Posterior vena cava (tissue), 2 donors: ENCODE measurements around the gene FAM89B. TPM values are rescaled to one million over a fixed set of nuclear protein-coding genes. Genes with fewer than 3 reads are reported as not detected.

Experiments used
- DNase-seq: peaks from one replicate; pipeline ENCODE4 v3.0.0-alpha.2; 2020; ENCODE audit warnings: low spot score
- intact Hi-C, 2 donors: fragments of 100-400 bp; cut with DNase I; formaldehyde crosslinking; loops; one replicate each; pipeline versions ENCODE4 v1.14.1 to v1.14.2; 2022 to 2023
- total RNA-seq, 2 donors: library from RNA; stranded (reverse); fragmentation: NEBNext Ultra II Directional; extraction: Animal tissue kit (Norgen Biotek cat#: 25700); gene quantifications; one replicate each; pipeline ENCODE4 v1.2.1, GENCODE V29; 2021
- donor health status: DM: yes; HTN: yes; CAD: no.
- donor health status: DM: yes; HTN: yes; CAD: no.

FAM89B gene
- total RNA-seq, 2 donors from 2014 or later = 43.3 to 53.0 TPM

DNA sequence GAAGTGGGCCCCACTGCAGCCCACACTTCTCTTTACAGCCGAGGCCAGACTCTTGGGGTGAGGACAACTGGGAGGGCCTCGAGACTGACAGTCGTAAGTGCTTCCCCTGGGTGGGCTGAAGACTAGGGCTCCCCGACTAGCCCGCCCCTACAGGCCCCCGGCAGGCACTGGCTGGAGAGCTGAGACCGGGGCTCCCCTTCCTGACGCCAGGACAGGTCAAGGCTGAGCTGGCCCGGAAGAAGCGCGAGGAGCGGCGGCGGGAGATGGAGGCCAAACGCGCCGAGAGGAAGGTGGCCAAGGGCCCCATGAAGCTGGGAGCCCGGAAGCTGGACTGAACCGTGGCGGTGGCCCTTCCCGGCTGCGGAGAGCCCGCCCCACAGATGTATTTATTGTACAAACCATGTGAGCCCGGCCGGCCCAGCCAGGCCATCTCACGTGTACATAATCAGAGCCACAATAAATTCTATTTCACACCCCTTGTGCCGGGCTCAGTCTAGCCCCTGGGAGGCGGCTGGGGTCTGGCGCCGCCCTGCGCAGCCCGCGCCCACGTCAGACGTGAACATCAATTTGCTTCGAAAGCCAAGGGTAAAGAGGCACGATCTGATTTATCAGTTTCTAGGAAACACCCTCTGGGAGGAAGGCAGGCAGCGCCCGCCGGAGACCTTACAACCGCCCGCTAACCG lies 34.0 kb upstream of the FAM89B start:
- intact Hi-C loops = no loop called here
- peak; percentile 82 for DNase-seq

DNA sequence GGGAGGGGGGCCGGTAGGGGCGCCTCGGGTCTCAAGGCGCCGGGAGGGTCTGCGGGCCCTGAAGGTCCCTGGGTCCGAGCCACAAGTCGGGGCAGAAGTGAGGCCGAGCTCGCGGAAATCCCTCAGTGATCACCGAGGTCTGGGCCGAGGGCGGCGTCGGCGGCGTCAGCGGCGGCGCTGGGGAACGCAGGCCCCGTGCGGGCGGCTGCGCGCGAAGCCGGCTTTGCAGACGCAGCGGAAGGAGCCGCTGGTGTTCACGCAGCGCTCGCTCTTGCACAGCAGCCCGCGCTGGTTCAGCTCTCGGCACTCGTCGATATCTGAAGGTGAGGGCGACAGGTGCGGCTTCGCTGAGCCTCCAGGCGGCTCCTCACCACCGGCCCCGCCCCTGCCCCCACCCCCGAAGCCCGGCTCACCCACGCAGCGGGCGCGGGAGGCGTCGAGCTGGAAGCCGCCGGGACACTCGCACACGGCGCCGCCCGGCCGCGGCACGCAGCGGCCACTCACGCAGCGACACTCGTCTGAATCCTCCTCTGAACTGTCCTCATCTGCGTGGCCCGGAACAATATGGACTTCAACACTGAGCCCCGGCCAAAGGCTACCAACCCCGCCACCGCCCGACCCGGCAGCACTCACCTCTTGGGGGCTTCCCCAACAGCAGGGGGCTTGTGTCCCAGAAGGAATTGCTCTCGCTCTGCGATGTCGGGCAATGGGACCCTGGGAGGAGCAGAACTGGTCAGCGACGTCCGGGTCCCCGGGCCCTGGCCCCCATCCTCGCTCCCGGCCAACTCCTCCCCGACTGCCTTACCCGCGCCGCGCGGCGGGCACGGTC lies 33.2 kb upstream of the FAM89B start:
- intact Hi-C loops = no loop called here
- no peak for DNase-seq

DNA sequence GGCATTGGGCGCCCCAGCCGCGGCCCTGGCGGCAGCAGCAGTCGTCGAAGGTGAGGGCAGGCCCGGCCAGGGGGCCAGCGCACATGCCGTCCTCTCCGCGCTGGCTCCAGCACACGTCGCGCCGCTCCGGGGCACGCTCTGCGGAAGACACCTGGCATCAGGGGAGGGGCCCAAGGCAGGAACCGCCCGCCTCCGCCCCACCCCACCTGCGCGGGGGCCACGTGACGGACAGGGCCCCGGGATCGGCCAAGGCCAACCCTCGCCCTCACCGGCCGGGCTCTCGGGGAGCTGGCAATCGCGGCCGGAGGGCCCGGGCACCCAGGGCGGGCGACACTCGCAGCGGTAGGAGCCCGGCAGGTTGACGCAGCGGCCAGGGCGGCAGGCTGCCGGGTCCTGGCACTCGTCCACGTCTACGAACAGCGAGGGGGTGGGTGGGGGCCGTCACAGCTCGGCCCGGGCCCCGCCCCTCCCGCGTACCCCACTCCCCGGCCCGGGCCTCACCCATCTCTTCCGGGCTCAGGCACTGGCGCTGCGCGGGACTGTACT lies 32.5 kb upstream of the FAM89B start:
- intact Hi-C loops = loop anchor here in 1 of 2 donors (5.0 kb wide), 1 partner anchor 47 kb away; no protein-coding TSS in a partner anchor
- no peak for DNase-seq

DNA sequence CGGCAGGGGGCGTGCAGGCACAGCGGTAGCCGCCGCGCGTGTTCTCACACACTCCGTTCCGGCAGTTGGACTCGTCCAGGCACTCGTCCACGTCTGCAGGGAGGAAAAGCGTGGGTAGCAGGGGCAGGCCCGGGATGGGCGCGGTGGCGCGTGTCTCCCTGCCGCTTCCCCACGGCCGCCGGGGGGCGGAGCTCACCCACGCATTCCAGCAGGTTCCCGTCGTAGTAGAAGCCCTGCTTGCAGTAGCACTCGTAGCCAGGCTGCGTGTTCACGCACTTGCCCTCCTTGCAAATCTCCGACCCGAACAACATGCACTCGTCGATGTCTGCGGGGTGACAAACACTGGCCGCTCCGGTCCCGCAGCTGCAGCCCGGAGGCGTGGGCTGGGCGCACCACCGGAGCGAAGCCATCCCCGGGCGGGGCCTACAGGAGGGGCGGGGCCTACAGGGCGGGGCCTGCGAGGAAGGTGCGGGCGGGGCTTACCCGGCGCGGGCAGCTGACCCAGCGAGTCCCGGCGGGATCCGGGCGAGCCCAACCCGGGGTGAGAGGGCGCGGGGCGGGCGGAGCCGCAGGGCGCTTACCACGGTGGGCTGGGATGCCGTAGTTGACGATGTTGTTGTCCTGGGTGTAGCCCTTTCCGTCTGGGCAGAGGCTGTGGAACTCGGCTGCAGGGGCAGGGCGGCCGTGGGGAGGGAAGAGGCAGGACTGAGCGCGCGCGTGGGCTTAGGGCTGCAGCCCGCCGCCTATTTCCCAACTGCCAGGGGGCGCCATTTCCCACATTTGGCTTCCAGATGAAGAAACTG lies 31.8 kb upstream of the FAM89B start:
- DNase-seq = peak; percentile 97
- intact Hi-C loops = loop anchor here in 1 of 2 donors (5.0 kb wide), 1 partner anchor 47 kb away; no protein-coding TSS in a partner anchor

DNA sequence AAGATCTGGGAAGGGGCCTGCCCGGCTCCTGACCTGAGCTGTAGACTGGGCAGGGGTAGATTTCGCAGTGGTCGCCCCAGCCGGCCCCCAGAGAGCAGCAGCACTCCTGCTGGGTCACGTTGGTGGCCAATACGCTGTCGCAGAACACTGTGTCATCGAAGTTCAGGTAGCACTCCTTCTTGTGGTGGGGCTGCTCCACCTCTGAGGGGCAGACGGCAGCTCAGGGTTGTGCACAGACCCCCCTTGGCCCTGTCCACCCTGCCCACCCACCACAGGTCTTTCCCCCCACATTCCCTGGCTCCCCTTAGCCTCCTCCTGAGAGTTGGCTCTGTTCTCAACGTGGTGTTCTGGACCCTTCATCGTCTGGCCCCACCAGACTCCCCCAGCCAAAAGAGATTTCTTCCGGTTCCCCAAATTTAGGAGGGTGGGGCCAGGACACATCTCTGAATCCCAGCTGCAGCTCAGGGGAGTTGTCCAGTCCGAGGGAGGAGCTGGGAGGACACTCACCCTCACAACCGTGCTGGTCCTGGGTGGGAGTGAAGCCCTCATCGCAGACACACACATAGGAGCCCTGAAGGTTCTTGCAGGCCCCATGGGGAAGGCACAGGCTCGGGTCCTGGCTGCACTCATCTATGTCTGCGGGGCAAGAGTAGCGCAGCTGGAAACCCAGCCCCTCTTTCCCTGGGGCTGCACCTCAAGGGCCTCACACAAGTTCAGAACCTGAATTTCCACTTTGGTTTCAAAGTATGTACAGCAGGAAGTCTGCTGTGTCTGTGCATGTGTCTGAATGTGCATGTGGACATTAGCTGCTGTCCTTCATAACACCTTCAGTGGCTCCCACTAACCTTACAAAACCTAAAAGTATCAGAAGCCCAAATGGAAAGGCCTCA lies 31.0 kb upstream of the FAM89B start:
- intact Hi-C loops = loop anchor here in 1 of 2 donors (5.0 kb wide), 1 partner anchor 46 kb away; no protein-coding TSS in a partner anchor
- no peak for DNase-seq

DNA sequence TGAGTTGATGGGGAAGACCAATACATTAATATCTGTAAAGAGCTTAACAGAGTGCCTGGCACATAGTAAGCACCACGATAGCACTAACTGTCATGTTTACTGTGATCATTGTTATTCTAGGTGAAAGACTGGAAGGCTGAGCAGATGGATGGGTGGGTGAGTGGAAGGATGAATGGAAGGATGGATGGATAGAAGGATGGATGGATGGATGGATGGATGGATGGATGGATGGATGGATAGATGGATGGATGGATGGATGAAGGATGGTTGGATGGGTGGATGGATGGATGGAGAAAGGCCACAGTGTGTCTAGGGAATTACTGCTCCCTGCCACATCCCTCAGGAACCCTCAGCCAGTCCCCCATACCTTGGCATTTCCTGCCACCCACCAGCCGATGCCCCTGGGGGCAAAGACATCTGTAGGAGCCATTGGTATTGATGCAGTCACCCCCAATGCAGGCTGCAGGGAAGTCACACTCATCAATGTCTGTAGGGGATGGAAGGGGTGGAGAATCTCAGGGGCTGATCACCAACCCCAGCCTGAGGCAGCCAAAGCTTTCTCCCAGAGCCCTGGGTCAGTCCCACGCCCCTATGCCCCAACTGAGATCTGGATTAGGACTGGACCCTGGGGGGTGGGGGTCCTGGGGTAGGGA lies 29.5 kb upstream of the FAM89B start:
- no peak for DNase-seq
- intact Hi-C loops = loop anchor here in 1 of 2 donors (5.0 kb wide), 1 partner anchor 44 kb away; no protein-coding TSS in a partner anchor

DNA sequence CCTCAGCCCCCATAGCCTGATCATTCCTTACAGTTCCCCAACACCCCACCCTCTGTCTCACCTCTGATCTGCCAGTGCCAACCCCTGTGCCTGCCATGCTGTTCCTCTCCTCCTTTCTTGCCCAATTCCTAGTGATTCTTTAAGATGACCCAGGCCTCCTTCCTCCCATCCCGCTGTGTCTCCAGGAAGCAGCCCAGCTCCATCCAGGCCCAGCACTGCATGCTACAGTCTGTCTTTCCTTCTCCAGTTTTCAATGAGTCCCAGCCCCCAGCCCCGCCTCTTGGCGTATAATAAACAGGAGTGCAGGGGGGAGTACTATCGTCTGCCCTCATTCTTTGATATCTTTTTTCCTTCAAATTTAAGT lies 26.5 kb upstream of the FAM89B start:
- DNase-seq = no peak
- intact Hi-C loops = no loop called here

DNA sequence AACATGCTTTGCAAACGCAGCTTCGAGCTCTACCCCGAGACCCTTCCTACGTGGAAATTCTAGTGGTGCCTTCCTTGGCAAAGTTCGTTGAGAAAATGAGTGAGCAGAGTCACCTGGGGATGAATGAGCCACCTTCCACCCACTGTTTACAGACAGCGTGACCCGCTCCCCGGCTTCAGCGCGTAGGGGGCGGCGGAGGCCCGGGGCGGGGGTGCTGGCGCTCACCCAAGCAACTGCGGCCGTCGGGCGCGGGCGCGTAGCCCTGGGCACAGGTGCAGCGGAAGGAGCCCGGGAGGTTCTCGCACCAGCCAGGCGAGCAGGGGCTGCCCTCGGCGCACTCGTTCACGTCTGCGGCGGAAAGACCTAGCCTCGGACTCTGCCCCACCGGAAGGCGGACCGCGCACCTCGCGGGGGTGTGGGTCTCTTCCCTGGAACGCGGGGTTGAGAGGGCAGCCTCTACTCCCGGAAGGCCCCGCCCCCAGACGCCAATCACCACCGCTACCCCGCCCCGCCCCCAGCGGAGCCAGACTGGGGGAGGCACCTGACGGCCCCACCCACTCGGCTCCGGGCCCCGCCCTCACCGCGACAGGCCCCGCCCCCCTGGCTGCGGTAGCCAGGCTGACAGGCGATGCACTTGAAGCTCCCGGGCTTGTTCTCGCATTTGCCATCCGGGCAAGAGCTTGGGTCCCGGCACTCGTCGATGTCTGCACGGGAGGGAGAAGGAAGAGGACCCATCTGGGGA lies 25.9 kb upstream of the FAM89B start:
- intact Hi-C loops = no loop called here
- DNase-seq = peak; percentile 95

DNA sequence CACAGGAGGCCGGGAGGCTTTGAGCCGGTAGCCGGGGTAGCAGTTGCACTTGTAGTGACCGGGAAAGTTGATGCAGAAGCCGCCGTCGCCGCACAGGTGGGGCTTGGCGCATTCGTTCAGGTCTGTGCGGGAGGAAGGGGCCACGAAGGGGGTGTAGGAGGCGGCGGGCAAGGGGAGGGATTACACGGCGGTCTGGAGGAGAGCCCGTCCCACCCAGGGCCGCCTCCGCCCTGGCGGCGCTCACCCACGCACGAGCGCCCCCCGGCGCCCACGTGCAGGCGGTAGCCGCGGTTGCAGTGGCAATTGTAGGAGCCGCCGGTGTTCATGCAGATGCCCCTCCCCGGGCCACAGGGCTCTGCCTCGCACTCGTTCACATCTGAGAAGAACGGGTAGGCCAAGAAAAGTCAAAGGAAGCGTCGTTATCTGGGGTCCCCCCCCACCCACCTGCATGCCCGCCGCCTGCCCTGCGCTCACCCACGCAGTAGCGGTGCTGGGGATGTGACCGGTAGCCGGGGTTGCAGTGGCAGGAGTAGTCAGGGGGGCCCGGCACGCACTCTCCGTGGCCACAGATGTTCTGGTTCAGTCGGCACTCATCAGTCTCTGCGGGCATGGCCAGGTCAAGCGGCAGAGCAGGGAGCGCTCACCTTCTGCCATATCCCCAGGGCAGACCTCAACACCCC lies 24.8 kb upstream of the FAM89B start:
- intact Hi-C loops = no loop called here
- DNase-seq = no peak

DNA sequence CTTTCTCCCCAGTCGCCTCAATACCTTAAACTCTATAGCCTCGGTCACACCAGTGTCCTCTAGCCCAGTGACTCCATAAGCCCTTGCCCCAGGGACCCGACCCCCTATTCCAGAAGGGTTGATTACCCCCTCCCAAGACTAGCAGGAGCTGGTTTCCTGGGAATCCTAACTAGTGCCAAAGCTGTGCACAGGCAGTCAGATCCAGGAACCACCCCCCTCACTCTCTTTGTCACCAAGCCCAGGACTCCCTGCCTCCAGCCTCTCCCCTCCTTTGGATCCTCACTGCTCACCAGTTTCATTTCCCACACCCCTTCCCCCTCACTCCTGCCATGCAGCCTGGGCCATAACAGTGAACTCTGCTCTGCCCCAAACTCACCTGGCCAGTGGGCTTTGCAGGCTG lies 23.9 kb upstream of the FAM89B start:
- no peak for DNase-seq
- intact Hi-C loops = no loop called here

DNA sequence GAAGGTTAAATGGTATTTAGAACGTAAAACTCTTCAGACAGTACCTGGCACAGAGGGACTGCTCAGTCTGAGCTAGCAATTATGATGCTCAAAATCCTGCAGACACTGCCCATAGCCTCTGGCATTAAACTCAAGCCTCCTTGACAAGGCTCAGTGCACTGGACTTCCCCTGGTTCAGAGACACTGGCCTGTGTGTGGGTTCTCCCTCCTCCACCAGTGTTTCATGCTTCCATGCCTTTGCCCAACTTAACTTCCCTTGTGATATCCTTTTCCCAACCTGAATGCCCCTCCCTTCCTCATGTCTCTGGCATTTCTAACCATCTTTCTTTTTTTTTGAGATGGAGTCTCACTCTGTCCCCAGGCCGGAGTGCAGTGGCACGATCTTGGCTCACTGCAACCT lies 23.2 kb upstream of the FAM89B start:
- intact Hi-C loops = no loop called here
- no peak for DNase-seq

DNA sequence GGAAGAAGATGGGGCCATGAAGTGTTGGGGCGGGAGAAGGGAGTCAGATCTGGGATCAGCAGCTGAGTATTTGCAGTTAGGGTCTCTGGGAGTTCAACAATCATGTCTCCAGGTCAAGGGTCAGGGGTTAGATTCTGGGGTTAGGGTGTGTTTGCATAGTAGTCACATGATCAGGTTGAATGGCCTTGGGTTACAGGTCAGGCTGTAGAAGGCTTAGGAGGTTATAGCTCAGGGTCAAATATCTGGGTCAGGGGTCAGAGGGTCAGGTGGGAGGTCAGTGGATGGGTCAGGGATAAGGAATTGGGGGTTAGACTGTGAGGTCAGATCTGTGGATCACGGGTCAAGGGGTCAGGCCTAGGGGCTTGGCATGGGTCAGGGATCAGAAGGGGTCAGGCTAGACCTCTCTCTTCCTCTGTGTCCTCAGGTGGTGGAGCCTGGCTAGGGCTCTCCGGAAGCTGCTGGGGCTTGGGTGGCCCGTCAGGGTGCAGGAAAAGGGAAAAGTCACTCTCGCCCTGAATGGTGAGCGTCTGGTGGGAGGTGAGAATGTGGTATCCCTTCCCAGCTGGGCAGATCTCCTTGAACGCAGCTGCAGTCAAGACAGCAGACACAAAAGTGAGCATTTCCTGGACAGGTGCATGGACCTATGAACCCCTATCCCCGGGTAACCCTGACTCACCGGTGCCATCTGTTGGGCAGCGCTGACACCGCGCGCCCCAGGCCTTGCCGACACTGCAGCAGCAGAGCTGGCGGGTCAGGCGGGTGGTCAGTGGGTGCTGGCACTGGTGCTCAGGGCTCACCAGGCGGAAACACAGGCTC lies 20.6 kb upstream of the FAM89B start:
- intact Hi-C loops = no loop called here
- no peak for DNase-seq

DNA sequence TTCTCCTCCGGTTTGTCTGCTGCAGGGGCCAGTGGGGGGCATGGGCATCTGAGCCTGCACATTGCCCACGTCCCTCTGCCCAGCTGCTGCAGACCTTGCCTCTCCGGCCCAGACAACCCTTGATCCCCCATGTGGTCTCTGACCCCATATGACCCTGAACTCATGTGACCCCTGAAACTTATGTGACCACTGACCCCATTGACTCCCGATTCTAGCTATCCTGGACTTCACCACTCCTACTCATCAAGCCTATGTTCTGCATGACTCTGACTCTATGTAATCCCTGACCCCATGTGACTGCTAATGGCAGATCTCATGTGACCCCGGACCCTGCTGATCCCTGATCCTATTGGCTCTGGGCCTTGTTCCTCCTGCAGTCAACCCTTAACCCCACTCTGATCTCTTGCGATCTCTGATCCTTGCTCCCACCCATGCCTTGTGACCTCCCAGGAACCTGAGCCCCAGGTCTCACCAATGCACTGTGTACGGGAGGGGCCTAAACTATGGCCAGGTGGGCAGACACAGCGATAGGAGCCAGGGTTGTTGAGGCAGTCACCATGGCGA lies 19.9 kb upstream of the FAM89B start:
- intact Hi-C loops = no loop called here
- no peak for DNase-seq

DNA sequence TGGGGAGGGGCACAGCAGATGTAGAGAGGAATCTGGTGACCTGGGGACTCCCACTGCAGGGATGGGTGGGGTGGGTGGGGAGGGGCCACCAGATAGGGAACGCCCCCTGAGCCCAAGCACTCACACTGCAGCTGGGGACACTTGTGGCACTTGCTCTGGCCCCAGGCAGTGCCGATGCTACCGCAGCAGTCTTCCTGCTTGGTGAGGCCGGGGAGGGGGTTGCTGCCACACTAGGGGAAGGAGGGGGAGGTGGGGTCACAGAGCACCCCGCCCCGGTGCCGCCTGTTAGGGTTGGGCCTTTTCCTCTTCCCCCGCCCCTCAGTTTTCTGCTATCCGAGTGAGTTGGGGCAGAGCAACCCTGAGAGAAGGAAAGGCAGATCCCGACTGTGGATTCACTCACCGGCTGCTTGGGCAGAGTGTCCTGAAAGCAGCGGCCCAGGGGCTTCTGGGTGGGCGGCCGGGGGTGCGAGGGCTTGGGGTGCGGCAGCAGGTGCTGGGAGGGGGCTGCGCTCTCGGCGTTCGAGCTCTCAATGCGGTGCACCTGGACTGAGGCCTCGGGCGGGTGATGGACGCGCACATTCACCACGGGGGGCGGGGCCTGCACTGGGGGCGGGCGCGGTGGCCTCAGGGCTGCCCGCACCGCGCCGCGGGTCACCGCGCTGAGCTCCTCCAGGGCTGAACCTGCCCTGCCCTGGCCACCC lies 18.9 kb upstream of the FAM89B start:
- intact Hi-C loops = no loop called here
- no peak for DNase-seq
